Ascending aorta (tissue), 2 donors: ENCODE measurements around the gene ZSWIM3. TPM values are rescaled to one million over a fixed set of nuclear protein-coding genes. Genes with fewer than 3 reads are reported as not detected.
"Not testable (repeated sequence)": the region's sequence is repeated elsewhere in the genome, so short reads cannot be mapped to it uniquely, and the experiment has no call there.

Source experiments
- DNase-seq, 2 donors: peaks; one replicate each; pipeline ENCODE4 v3.0.0-alpha.2; 2019; ENCODE audit warnings: low spot score in 2 of 2
- H3K27ac ChIP-seq, 2 donors: fragments of 200-600 bp; sonication (generic); one replicate each; pipeline ENCODE4 v1.5.1; 2016 to 2017; ENCODE audit warnings: mild to moderate bottlenecking in 1 of 2
- H3K27me3 ChIP-seq: fragments of 200-600 bp; sonication (generic); one replicate; pipeline ENCODE4 v1.5.1; 2017
- H3K36me3 ChIP-seq, 2 donors: fragments of 200-600 bp; sonication (generic); one replicate each; pipeline ENCODE4 v1.5.1; 2016
- H3K4me1 ChIP-seq, 2 donors: fragments of 200-600 bp; sonication (generic); one replicate each; pipeline ENCODE4 v1.5.1; 2016 to 2017; ENCODE audit warnings: mild to moderate bottlenecking in 1 of 2
- H3K4me3 ChIP-seq, 2 donors: fragments of 200-600 bp; sonication (generic); one replicate each; pipeline ENCODE4 v1.5.1; 2016 to 2017; ENCODE audit warnings: mild to moderate bottlenecking in 1 of 2
- H3K9me3 ChIP-seq, 2 donors: fragments of 200-600 bp; sonication (generic); one replicate each; pipeline ENCODE4 v1.5.1; 2016
- CTCF ChIP-seq, 3 experiments: fragments of 200-600 bp in 2 of 3; fragments of 450-650 bp in 1 of 3; sonication (generic) in 2 of 3; IDR thresholded peaks; one replicate each; pipeline ENCODE4 v1.5.1; 2016 to 2019; ENCODE audit warnings: antibody characterized with exemption in 3 of 3, mild to moderate bottlenecking in 1 of 3, moderate library complexity in 1 of 3
- intact Hi-C: fragments of 100-400 bp; cut with DNase I; formaldehyde crosslinking; loops from one replicate; pipeline ENCODE4 v1.15.1; 2023
- total RNA-seq: library from RNA; depleted of rRNA; stranded (reverse); fragments of >200 nt; gene quantifications from one replicate; pipeline ENCODE4 v1.1.0, GENCODE V29; 2016

ZSWIM3 gene
- total RNA-seq, 1 donor from 2014 or later: 6.8 TPM

GRCh38 chr20:45897692-45898091, 40.3 kb downstream of the ZSWIM3 start:
- no peaks in the 10 kb centered on the region for H3K4me1 ChIP-seq
- DNase-seq: no peak
- intact Hi-C loops: no loop called here
- H3K9me3 ChIP-seq: no peaks in the 10 kb centered on the region
- no peak overlapping the region for H3K27ac ChIP-seq
- no peak for TF ChIP-seq CTCF (IDR thresholded peaks at IDR 0.05)
- H3K27me3 ChIP-seq: no peaks in the 10 kb centered on the region
- H3K4me3 ChIP-seq: no peak overlapping the region
- H3K36me3 ChIP-seq: peaks cover 49 to 57% of the 10 kb centered on the region in 2 donors

DNA sequence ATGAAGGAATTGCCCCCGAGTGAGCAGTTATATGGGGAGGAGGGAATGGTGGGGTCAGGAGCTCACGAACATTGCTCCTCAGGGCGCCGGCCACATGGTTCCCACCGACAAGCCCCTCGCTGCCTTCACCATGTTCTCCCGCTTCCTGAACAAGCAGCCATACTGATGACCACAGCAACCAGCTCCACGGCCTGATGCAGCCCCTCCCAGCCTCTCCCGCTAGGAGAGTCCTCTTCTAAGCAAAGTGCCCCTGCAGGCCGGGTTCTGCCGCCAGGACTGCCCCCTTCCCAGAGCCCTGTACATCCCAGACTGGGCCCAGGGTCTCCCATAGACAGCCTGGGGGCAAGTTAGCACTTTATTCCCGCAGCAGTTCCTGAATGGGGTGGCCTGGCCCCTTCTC, 40.9 kb downstream of the ZSWIM3 start:
- H3K36me3 ChIP-seq: peaks cover 49 to 54% of the 10 kb centered on the region in 2 donors

DNA sequence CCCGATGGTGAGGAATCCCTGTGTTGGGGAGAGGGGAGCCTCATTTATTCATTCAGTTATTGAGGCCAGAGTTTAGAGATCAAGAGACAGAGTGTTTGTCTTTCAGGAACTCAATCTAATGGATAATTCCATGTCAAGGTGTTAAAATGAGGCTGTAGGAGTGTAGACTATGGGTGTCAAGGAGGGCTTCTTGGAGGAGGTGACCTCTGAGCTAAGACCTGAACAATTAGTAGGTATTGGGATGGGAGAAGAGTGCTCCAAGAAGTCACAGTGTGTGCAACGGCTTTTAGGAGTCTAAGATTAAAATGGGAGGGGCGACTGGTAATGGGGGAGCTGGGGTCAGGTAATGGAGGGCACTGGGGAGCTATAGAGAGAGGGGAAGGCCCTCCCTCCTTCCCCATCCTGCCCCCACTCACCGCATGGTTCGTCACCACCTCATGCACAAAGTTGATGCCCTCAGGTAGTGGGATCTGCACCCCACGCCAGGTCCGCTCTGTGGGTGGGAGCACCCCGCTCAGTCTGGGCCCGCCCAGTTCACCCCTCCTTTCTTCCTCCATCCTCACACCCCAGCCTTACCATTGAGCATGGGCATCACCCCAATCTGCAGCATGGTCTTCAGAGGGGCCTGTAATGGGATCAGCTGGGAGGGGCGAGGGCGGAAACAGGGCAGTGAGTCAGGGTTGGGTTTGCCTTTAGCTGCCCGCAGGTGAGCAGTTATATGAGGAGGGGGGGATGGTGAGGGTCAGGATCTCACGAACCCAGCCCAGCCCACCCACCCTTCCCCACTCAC, 41.8 kb downstream of the ZSWIM3 start:
- intact Hi-C loops: no loop called here
- Histone ChIP-seq H3K27ac (no peak overlapping the region), H3K4me3 (no peak overlapping the region), H3K9me3 (no peaks in the 10 kb centered on the region), H3K4me1 (no peaks in the 10 kb centered on the region), H3K27me3 (no peaks in the 10 kb centered on the region), H3K36me3 (peaks cover 46 to 48% of the 10 kb centered on the region in 2 donors)
- TF ChIP-seq CTCF (IDR thresholded peaks at IDR 0.05): no peak
- DNase-seq: no peak

More for the DNA sequence above, 40.9 kb downstream of the ZSWIM3 start:
- no peaks in the 10 kb centered on the region for H3K4me1 ChIP-seq
- H3K27ac ChIP-seq: no peak overlapping the region
- DNase-seq: no peak
- no peak overlapping the region for H3K4me3 ChIP-seq
- H3K27me3 ChIP-seq: no peaks in the 10 kb centered on the region
- intact Hi-C loops: no loop called here
- TF ChIP-seq CTCF (IDR thresholded peaks at IDR 0.05): no peak
- no peaks in the 10 kb centered on the region for H3K9me3 ChIP-seq

- H3K4me1 ChIP-seq, DNase-seq, H3K27ac ChIP-seq, H3K27me3 ChIP-seq, H3K9me3 ChIP-seq, H3K4me3 ChIP-seq, intact Hi-C loops: not testable (repeated sequence)
- peaks cover 28 to 29% of the 10 kb centered on the region in 2 donors for H3K36me3 ChIP-seq
These were observed 43.9 kb downstream of the ZSWIM3 start for GRCh38 chr20:45901332-45901731.

GRCh38 chr20:45902199-45902701, 44.8 kb downstream of the ZSWIM3 start:
- Histone ChIP-seq H3K4me1 (no peaks in the 10 kb centered on the region), H3K4me3 (no peak overlapping the region), H3K27me3 (no peaks in the 10 kb centered on the region), H3K9me3 (no peaks in the 10 kb centered on the region), H3K27ac (no peak overlapping the region), H3K36me3 (peaks cover 19 to 22% of the 10 kb centered on the region in 2 donors)
- intact Hi-C loops: no loop called here
- DNase-seq: no peak
- TF ChIP-seq CTCF (IDR thresholded peaks at IDR 0.05): no peak
